Lower leg skin (tissue), 4 donors: ENCODE measurements around the gene TRAF2. TPM values are rescaled to one million over a fixed set of nuclear protein-coding genes. Genes with fewer than 3 reads are reported as not detected.
A peak's percentile ranks its signal among the peaks of the same experiment; 100 is the strongest.

ENCODE experiments used
- DNase-seq, 2 donors: peaks; one replicate each; pipeline ENCODE4 v3.0.0-alpha.2; 2019; ENCODE audit warnings: low spot score in 2 of 2
- H3K4me3 ChIP-seq: fragments of 200-600 bp; sonication (generic); 2 replicates; pipeline ENCODE4 v1.5.1; 2017; ENCODE audit warnings: mild to moderate bottlenecking, low read depth; ENCODE audit not compliant: poor library complexity, severe bottlenecking
- POLR2A ChIP-seq, 2 donors: fragments of 450-650 bp; IDR thresholded peaks; one replicate each; pipeline ENCODE4 v1.6.1; 2016 to 2017; ENCODE audit warnings: antibody characterized with exemption in 2 of 2, mild to moderate bottlenecking in 1 of 2, moderate library complexity in 1 of 2
- WGBS, 2 donors: methylation state at CpG; one replicate each; pipeline ENCODE4 v1.1.5; 2018; 5-methylcytosine and 5-hydroxymethylcytosine counted together
- intact Hi-C: fragments of 100-400 bp; cut with DNase I; formaldehyde crosslinking; loops from one replicate; pipeline ENCODE4 v1.15.0; 2023; ENCODE audit warnings: low total_unique reads
- total RNA-seq, 4 donors: library from RNA; depleted of rRNA; stranded (reverse); fragments of >200 nt; gene quantifications; one replicate each; pipeline ENCODE4 v1.1.0, GENCODE V29; 2016
- TF ChIP-seq, protein P1 (sequence below), 3 donors: fragments of 450-650 bp; IDR thresholded peaks; one replicate each; pipeline ENCODE4 v1.5.1; 2016; ENCODE audit warnings: antibody characterized with exemption in 3 of 3, mild to moderate bottlenecking in 3 of 3, moderate library complexity in 2 of 3

TRAF2 gene
- total RNA-seq, 4 donors from 2014 or later, result 13.2 to 16.7 (median 15.8) TPM

- DNase-seq, result no peak
- 3 to 4% methylated on average over 39 of the region's 76 CpGs for WGBS, 2 donors
- H3K4me3 ChIP-seq, result peak overlapping the region; percentile 72
- intact Hi-C loops, result no loop called here
- TF ChIP-seq POLR2A (IDR thresholded peaks at IDR 0.05), result no peak
- TF ChIP-seq, protein P1, sequence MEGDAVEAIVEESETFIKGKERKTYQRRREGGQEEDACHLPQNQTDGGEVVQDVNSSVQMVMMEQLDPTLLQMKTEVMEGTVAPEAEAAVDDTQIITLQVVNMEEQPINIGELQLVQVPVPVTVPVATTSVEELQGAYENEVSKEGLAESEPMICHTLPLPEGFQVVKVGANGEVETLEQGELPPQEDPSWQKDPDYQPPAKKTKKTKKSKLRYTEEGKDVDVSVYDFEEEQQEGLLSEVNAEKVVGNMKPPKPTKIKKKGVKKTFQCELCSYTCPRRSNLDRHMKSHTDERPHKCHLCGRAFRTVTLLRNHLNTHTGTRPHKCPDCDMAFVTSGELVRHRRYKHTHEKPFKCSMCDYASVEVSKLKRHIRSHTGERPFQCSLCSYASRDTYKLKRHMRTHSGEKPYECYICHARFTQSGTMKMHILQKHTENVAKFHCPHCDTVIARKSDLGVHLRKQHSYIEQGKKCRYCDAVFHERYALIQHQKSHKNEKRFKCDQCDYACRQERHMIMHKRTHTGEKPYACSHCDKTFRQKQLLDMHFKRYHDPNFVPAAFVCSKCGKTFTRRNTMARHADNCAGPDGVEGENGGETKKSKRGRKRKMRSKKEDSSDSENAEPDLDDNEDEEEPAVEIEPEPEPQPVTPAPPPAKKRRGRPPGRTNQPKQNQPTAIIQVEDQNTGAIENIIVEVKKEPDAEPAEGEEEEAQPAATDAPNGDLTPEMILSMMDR (IDR thresholded peaks at IDR 0.05), result no peak
Measured at GRCh38 chr9:136886610-136887597, 588 bp downstream of the TRAF2 start.

GRCh38 chr9:136888454-136888853 lies 2.1 kb downstream of the TRAF2 start:
- intact Hi-C loops, result no loop called here
- DNase-seq, result no peak
- TF ChIP-seq, protein P1 (IDR thresholded peaks at IDR 0.05), result no peak
- TF ChIP-seq POLR2A (IDR thresholded peaks at IDR 0.05), result no peak
- no peak overlapping the region for H3K4me3 ChIP-seq
- WGBS, 2 donors, result 82 to 94% methylated on average over 7 of the region's 8 CpGs

GRCh38 chr9:136889858-136890257 lies 3.5 kb downstream of the TRAF2 start:
- intact Hi-C loops, result no loop called here
- TF ChIP-seq POLR2A (IDR thresholded peaks at IDR 0.05), result no peak
- TF ChIP-seq, protein P1 (IDR thresholded peaks at IDR 0.05), result no peak
- 94 to 96% methylated on average over 42 of the region's 42 CpGs for WGBS, 2 donors

DNA sequence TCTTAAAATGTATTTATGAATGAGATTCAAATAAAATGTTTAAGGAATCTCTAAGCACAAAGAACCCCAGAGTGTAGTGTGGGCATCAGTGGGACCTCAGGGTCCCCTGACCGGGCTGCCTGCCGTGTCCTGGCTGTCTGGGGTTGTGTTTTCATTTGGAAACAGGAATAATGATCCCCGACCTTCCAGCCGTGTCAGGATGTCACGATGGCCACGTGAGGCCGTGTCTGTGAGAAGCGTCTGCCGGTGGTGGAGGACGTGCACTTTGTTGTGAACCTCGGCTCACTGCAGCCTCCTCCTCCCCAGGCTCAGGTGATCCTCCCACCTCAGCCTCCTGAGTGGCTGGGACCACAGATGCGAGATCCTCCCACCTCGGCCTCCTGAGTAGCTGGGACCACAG lies 4.3 kb downstream of the TRAF2 start:
- DNase-seq, result no peak
- no peak overlapping the region for H3K4me3 ChIP-seq
- intact Hi-C loops, result no loop called here
- TF ChIP-seq POLR2A (IDR thresholded peaks at IDR 0.05), result no peak
- TF ChIP-seq, protein P1 (IDR thresholded peaks at IDR 0.05), result no peak
- 86 to 90% methylated on average over 13 of the region's 13 CpGs for WGBS, 2 donors

More at GRCh38 chr9:136889858-136890257, 3.5 kb downstream of the TRAF2 start:
- DNase-seq, result no peak
- H3K4me3 ChIP-seq, result no peak overlapping the region

GRCh38 chr9:136896027-136896426 lies 9.7 kb downstream of the TRAF2 start:
- no peak for DNase-seq
- intact Hi-C loops, result no loop called here
- no peak for TF ChIP-seq POLR2A (IDR thresholded peaks at IDR 0.05)
- TF ChIP-seq, protein P1 (IDR thresholded peaks at IDR 0.05), result no peak
- 83 to 87% methylated on average over 8 to 11 of the region's 11 CpGs for WGBS, 2 donors
- no peak overlapping the region for H3K4me3 ChIP-seq
